Upper lobe of left lung (tissue), 4 donors: ENCODE results near the gene ZFHX3.

Experiments used
- EP300 ChIP-seq, 4 donors: sonication (generic); formaldehyde crosslinking; IDR thresholded peaks; one replicate each; pipeline ENCODE4 v1.5.1; 2017; ENCODE audit warnings: antibody characterized with exemption in 4 of 4, control low read depth in 2 of 4
- POLR2A ChIP-seq, 4 donors: fragments of 450-650 bp; IDR thresholded peaks; one replicate each; pipeline ENCODE4 v1.5.1; 2016 to 2017; ENCODE audit warnings: antibody characterized with exemption in 4 of 4, mild to moderate bottlenecking in 2 of 4
- POLR2AphosphoS5 ChIP-seq, 2 donors: sonication (generic); formaldehyde crosslinking; IDR thresholded peaks; one replicate each; pipeline ENCODE4 v1.5.1; 2017; ENCODE audit warnings: antibody characterized with exemption in 2 of 2
- TF ChIP-seq, protein P1 (sequence below), 6 experiments: fragments of 450-650 bp in 4 of 6; fragments of 200-600 bp in 2 of 6; sonication (generic) in 2 of 6; IDR thresholded peaks; one replicate each; pipeline ENCODE4 v1.5.1; 2016 to 2019; ENCODE audit warnings: antibody characterized with exemption in 6 of 6

DNA sequence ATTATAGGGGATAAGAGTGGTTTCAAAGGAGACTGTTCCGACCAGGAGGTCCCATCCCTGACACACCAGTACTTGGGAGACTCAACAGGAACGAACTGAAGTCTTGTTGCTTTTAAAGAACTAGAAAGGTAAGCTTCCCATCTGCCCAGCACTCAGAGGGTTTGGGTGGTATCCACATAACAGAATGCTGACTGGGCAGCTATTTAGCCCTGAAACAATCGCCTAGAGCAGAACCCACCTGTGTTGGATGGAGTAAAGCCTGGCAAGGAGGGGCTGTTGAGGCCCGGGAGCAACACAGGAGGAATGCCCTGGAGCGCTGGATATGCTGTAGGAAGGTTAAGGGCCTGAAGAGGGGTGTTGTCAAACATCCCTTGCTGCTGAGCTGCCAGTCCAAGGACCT, 254.9 kb downstream of the ZFHX3 start:
- TF ChIP-seq, protein P1, sequence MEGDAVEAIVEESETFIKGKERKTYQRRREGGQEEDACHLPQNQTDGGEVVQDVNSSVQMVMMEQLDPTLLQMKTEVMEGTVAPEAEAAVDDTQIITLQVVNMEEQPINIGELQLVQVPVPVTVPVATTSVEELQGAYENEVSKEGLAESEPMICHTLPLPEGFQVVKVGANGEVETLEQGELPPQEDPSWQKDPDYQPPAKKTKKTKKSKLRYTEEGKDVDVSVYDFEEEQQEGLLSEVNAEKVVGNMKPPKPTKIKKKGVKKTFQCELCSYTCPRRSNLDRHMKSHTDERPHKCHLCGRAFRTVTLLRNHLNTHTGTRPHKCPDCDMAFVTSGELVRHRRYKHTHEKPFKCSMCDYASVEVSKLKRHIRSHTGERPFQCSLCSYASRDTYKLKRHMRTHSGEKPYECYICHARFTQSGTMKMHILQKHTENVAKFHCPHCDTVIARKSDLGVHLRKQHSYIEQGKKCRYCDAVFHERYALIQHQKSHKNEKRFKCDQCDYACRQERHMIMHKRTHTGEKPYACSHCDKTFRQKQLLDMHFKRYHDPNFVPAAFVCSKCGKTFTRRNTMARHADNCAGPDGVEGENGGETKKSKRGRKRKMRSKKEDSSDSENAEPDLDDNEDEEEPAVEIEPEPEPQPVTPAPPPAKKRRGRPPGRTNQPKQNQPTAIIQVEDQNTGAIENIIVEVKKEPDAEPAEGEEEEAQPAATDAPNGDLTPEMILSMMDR (IDR thresholded peaks at IDR 0.05): no peak
- TF ChIP-seq POLR2A (IDR thresholded peaks at IDR 0.05) (no peak), EP300 (IDR thresholded peaks at IDR 0.05) (no peak), POLR2AphosphoS5 (IDR thresholded peaks at IDR 0.05) (no peak)
